ENCODE measurements around the gene PGAM1. TPM values are rescaled to one million over a fixed set of nuclear protein-coding genes. Genes with fewer than 3 reads are reported as not detected.

PGAM1 gene
- total and polyA plus RNA-seq, 2 of the 4 experiments (the other 2 are of a cell fraction) = 686 to 841 TPM

- Histone ChIP-seq H2AK9ac (replicated peaks; ENCODE audit: low read depth, low read length, poor library complexity) (no peak overlapping the region), H2AK5ac (ENCODE audit: low read depth, low read length) (no peak overlapping the region), H2BK5ac (ENCODE audit: low read depth, low read length, poor library complexity, severe bottlenecking) (no peak overlapping the region), H2BK15ac (ENCODE audit: low read depth, low read length) (no peak overlapping the region), H3K23ac (ENCODE audit: low read depth, low read length) (no peak overlapping the region), H3K27me3 (ENCODE audit: control insufficient read depth, insufficient read depth, low read length) (no peaks in the 10 kb centered on the region), H3K14ac (replicated peaks; ENCODE audit: low read depth, low read length) (no peak overlapping the region), H3K9me3 (ENCODE audit: control insufficient read depth, insufficient read depth, low read length) (no peaks in the 10 kb centered on the region), H3K56ac (ENCODE audit: extremely low read depth, insufficient read depth, low read length) (no peak overlapping the region), H4K8ac (ENCODE audit: low read depth in 2 of 2, low read length in 2 of 2) (no peak overlapping the region), H4K5ac (ENCODE audit: low read depth, low read length) (no peak overlapping the region), H3K27ac (ENCODE audit: insufficient read depth, low read length) (no peak overlapping the region), H2BK20ac (ENCODE audit: low read depth, low read length) (no peak overlapping the region), H4K91ac (ENCODE audit: insufficient read depth, low read depth, low read length) (no peak overlapping the region), H3K9me1 (ENCODE audit: insufficient read depth, low read length) (peaks cover 9% of the 10 kb centered on the region), H3K79me1 (ENCODE audit: low read depth in 1 of 2, low read length in 2 of 2) (peaks cover 44 to 73% of the 10 kb centered on the region in 2 experiments), H3K4ac (ENCODE audit: low read depth, low read length) (no peak overlapping the region), H3K4me2 (ENCODE audit: low read depth, low read length) (no peak overlapping the region), H3K18ac (ENCODE audit: low read depth, low read length) (no peak overlapping the region), H2AFZ (replicated peaks; ENCODE audit: low read length, poor library complexity) (no peak overlapping the region), H3K36me3 (ENCODE audit: control insufficient read depth, insufficient read depth, low read length) (peaks cover 84% of the 10 kb centered on the region), H3K4me1 (ENCODE audit: control insufficient read depth, insufficient read depth, low read length) (peaks cover 1% of the 10 kb centered on the region; the same call in 1 of the 2 replicates), H3K4me3 (ENCODE audit: insufficient read depth, low read depth, low read length) (no peak overlapping the region), H3K9ac (ENCODE audit: low read depth, low read length) (no peak overlapping the region), H4K20me1 (ENCODE audit: insufficient read depth, low read length) (peaks cover 29% of the 10 kb centered on the region), H2BK120ac (ENCODE audit: low read depth, low read length) (no peak overlapping the region)
- no CpG with 5 or more reads among the region's 5 CpGs for WGBS, 2 experiments (ENCODE audit: extremely low coverage in 2 of 2, insufficient read length in 1 of 2)
- dilution Hi-C loops (cut with HindIII; ENCODE audit: low sequenced_read_pairs, unreplicated experiment) = no loop called here
- no peak for ATAC-seq (ENCODE audit: low read depth)
- no peak for TF ChIP-seq NFE2L2 (IDR thresholded peaks at IDR 0.05; ENCODE audit: low read depth, low read length)
- TF ChIP-seq USF2 (IDR thresholded peaks at IDR 0.05; ENCODE audit: low read depth, low read length) = no peak
- no peak for TF ChIP-seq CTCF (conservative IDR thresholded peaks at IDR 0.05; ENCODE audit: low read depth, low read length)
- TF ChIP-seq RCOR1 (IDR thresholded peaks at IDR 0.05; ENCODE audit: insufficient replicate concordance, low read length) = no peak
- no peak for TF ChIP-seq CEBPB (IDR thresholded peaks at IDR 0.05; ENCODE audit: low read depth, low read length)
- TF ChIP-seq CHD1 (IDR thresholded peaks at IDR 0.05; ENCODE audit: low read depth, low read length) = no peak
- TF ChIP-seq BHLHE40 (IDR thresholded peaks at IDR 0.05; ENCODE audit: low read depth, low read length) = no peak
- no peak for TF ChIP-seq MAFK (IDR thresholded peaks at IDR 0.05; ENCODE audit: low read depth, low read length)
- in situ Hi-C loops (cut with MboI; ENCODE audit: low sequenced_read_pairs) = no loop called here
- intact Hi-C loops (cut with micrococcal nuclease) = no loop called here
- no peak for DNase-seq
- no TSS peak for BruUV-seq (replicated peaks)
- ChIA-PET POLR2A (ENCODE audit: unreplicated experiment) (no interaction called here), CTCF (no interaction called here)
Measured at GRCh38 chr10:97456034-97456685, 30.2 kb downstream of the PGAM1 start.
